ENCODE data around the gene TRIOBP.

GRCh38 chr22:37740455-37741311 lies 43.8 kb downstream of the TRIOBP start:
- TF ChIP-seq POLR2A (IDR thresholded peaks at IDR 0.05; ENCODE audit: low read depth, low read length) (no peak), TAF1 (IDR thresholded peaks at IDR 0.05; ENCODE audit: low read depth, low read length) (no peak), POLR2AphosphoS5 (IDR thresholded peaks at IDR 0.05; ENCODE audit: low read depth, low read length) (no peak), SPI1 (IDR thresholded peaks at IDR 0.05; ENCODE audit: low read depth, low read length) (no peak)
